Glutamatergic neuron (in vitro differentiated cells): ENCODE results near the gene ZNF280C. TPM values are rescaled to one million over a fixed set of nuclear protein-coding genes. Genes with fewer than 3 reads are reported as not detected.
"Not testable (repeated sequence)": the region's sequence is repeated elsewhere in the genome, so short reads cannot be mapped to it uniquely, and the experiment has no call there.

Experiments
- DNase-seq: peaks from one replicate; pipeline ENCODE4 v3.0.0; 2022
- H3K27ac Mint-ChIP-seq: one replicate; pipeline ENCODE4 v1.8.0; 2020; ENCODE audit warnings: mild to moderate bottlenecking, mixed read lengths, inconsistent platforms; ENCODE audit not compliant: unreplicated experiment
- H3K27me3 Mint-ChIP-seq: one replicate; pipeline ENCODE4 v1.8.0; 2020; ENCODE audit warnings: mild to moderate bottlenecking, moderate library complexity, mixed read lengths, inconsistent platforms; ENCODE audit not compliant: unreplicated experiment
- H3K36me3 Mint-ChIP-seq: one replicate; pipeline ENCODE4 v1.8.0; 2020; ENCODE audit warnings: mild to moderate bottlenecking, mixed read lengths, inconsistent platforms; ENCODE audit not compliant: unreplicated experiment
- H3K4me1 Mint-ChIP-seq: one replicate; pipeline ENCODE4 v1.8.0; 2020; ENCODE audit warnings: mild to moderate bottlenecking, low read depth, mixed read lengths, inconsistent platforms; ENCODE audit not compliant: unreplicated experiment
- H3K4me3 Mint-ChIP-seq: one replicate; pipeline ENCODE4 v1.8.0; 2020; ENCODE audit warnings: mild to moderate bottlenecking, mixed read lengths, inconsistent platforms; ENCODE audit not compliant: unreplicated experiment
- H3K9me3 Mint-ChIP-seq: one replicate; pipeline ENCODE4 v1.8.0; 2020; ENCODE audit warnings: mild to moderate bottlenecking, moderate library complexity, mixed read lengths, inconsistent platforms; ENCODE audit not compliant: unreplicated experiment
- total RNA-seq: library from RNA; stranded (reverse); fragmentation: NEBNext Ultra II Directional; extraction: Animal tissue kit (Norgen Biotek cat#: 25700); gene quantifications from one replicate; pipeline ENCODE4 v1.2.1, GENCODE V29; 2021; ENCODE audit not compliant: unreplicated experiment
- TF ChIP-seq, protein P1 (sequence below): fragments of 200-600 bp; sonication (generic); IDR thresholded peaks from one replicate; pipeline ENCODE4 v1.5.0; 2021; ENCODE audit not compliant: partially characterized antibody, unreplicated experiment

ZNF280C gene
- total RNA-seq, 1 donor from 2014 or later = 13.0 TPM

DNA sequence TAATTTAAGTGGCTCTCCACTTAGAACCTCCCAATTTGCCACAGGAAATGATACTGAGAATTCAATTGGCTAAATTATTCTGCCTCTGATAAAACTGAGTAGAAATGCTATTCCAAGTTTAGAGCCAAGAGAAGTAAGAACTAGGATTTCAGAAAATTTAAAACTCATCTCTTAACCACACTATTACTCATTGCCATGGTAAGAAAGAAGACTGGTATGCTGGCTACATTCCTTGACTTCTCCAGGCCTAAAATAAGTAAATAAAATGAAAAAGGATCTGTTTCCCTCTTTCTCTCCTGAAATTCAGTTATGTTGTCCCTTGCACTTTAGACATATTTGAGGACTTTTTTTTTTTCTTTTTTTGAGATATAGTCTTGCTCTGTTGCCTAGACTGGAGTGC is 23.3 kb downstream of the ZNF280C start:
- Mint-ChIP-seq H3K4me3 (no peak overlapping the region), H3K27ac (no peak overlapping the region), H3K9me3 (peaks cover 3% of the 10 kb centered on the region), H3K4me1 (peaks cover 2% of the 10 kb centered on the region), H3K36me3 (no peaks in the 10 kb centered on the region), H3K27me3 (no peaks in the 10 kb centered on the region)
- TF ChIP-seq, protein P1, sequence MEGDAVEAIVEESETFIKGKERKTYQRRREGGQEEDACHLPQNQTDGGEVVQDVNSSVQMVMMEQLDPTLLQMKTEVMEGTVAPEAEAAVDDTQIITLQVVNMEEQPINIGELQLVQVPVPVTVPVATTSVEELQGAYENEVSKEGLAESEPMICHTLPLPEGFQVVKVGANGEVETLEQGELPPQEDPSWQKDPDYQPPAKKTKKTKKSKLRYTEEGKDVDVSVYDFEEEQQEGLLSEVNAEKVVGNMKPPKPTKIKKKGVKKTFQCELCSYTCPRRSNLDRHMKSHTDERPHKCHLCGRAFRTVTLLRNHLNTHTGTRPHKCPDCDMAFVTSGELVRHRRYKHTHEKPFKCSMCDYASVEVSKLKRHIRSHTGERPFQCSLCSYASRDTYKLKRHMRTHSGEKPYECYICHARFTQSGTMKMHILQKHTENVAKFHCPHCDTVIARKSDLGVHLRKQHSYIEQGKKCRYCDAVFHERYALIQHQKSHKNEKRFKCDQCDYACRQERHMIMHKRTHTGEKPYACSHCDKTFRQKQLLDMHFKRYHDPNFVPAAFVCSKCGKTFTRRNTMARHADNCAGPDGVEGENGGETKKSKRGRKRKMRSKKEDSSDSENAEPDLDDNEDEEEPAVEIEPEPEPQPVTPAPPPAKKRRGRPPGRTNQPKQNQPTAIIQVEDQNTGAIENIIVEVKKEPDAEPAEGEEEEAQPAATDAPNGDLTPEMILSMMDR = no peak
- no peak for DNase-seq

DNA sequence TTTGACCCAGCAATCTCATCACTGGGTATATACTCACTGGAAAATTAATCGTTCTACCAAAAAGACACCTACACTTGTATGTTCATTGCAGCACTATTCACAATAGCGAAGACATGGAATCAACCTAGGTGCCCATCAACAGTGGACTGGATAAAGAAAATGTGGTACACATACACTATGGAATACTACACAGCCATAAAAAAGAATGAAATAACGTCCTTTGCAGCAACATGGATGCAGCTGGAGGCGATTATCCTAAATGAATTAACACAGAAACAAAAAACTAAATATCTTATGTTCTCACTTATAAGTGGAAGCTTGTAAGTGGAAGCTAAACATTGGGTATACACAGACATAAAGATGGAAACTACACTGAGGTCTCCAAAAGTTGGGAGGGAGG is 37.5 kb downstream of the ZNF280C start:
- H3K36me3 Mint-ChIP-seq, H3K4me3 Mint-ChIP-seq, DNase-seq, H3K27me3 Mint-ChIP-seq, H3K4me1 Mint-ChIP-seq, H3K27ac Mint-ChIP-seq, H3K9me3 Mint-ChIP-seq: not testable (repeated sequence)

DNA sequence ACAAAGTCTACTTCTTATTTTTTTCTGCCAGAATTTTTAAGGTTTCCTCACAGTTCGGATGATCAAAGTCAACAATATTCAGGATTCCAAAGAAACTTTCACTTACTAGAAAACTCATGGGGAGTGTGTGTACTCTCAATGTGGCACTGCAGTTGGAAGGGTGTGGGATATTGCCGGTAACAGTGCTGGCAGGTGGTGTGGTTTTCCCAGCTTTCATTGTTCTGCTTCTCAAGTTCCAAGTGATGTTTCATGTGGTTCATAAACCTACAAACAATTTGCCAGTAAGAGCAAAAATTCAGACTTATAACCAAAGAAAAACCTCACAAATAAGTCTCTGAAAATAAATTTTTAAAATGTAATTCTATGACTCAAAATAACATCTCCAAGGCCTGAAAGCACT is 39.8 kb downstream of the ZNF280C start:
- Mint-ChIP-seq H3K27me3 (no peaks in the 10 kb centered on the region), H3K27ac (no peak overlapping the region), H3K36me3 (no peaks in the 10 kb centered on the region), H3K4me3 (no peak overlapping the region), H3K4me1 (no peaks in the 10 kb centered on the region), H3K9me3 (no peaks in the 10 kb centered on the region)
- DNase-seq = no peak
- TF ChIP-seq, protein P1 = no peak

DNA sequence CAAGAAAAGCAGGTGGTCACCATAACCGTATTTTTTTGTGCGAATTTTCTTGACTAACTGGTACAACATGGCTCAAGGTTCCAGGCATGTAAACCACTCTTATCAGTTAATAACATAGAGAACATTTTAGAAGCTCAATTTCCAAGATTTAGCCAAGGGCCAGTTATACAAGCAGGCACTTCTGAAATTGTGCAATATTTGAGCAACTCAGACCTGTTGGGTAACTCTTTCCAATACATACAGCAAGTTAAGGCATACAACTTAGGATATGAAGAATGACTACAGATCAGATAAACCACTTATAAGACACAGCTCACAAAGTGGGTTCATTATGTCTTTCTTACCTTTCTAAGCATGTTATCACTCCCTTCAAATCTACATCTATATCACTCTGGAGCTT is 43.9 kb downstream of the ZNF280C start:
- TF ChIP-seq, protein P1 = no peak
- no peak overlapping the region for H3K27ac Mint-ChIP-seq
- no peaks in the 10 kb centered on the region for H3K27me3 Mint-ChIP-seq
- no peaks in the 10 kb centered on the region for H3K4me1 Mint-ChIP-seq
- DNase-seq = no peak
- no peaks in the 10 kb centered on the region for H3K9me3 Mint-ChIP-seq
- no peaks in the 10 kb centered on the region for H3K36me3 Mint-ChIP-seq
- no peak overlapping the region for H3K4me3 Mint-ChIP-seq

DNA sequence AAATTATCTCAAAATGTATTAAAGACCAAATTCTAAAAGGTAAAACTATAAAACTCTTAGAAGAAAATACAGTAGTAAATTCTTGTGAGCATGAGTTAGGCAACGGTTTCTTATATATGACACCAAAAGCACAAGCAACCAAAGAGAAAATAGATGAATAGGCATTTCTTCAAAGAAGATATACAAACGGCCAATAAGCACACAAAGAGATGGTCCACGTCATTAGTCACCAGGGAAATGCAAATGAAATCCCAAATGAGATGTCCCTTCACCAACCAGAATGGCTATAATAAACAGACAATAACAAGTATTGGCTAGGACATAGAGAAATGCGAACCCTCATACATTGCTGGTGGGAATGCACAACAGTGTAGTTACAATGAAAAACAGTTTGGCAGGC is 52.4 kb downstream of the ZNF280C start:
- TF ChIP-seq, protein P1 = no peak
- no peaks in the 10 kb centered on the region for H3K36me3 Mint-ChIP-seq
- H3K4me1 Mint-ChIP-seq = no peaks in the 10 kb centered on the region
- no peaks in the 10 kb centered on the region for H3K27me3 Mint-ChIP-seq
- no peak for DNase-seq
- H3K27ac Mint-ChIP-seq = no peak overlapping the region
- no peak overlapping the region for H3K4me3 Mint-ChIP-seq
- no peaks in the 10 kb centered on the region for H3K9me3 Mint-ChIP-seq

DNA sequence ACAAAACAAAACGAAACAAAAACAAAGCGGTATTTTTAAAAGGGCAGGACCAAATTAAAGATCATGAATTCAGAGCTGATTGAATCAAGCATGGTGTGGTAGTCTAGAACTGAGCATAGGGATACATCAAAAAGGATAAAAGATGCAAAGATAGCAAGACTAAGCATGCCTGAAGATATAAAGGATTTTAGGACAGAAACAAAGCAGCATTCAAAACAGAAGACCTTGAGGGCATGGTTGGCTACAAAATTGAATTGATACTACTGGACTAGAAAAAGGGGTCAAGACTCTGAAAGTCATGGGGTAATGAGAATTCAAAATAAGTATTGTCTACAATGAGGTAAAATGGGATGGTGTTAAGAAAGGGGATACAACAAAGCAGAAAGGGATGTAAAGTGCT is 55.3 kb downstream of the ZNF280C start:
- TF ChIP-seq, protein P1 = no peak
- Mint-ChIP-seq H3K9me3 (no peaks in the 10 kb centered on the region), H3K36me3 (no peaks in the 10 kb centered on the region), H3K4me1 (no peaks in the 10 kb centered on the region), H3K4me3 (no peak overlapping the region), H3K27ac (no peak overlapping the region), H3K27me3 (no peaks in the 10 kb centered on the region)
- DNase-seq = no peak
